GM19395 (cell line): Measurements from ENCODE around the gene EBI3.
"Not testable (repeated sequence)": the region's sequence is repeated elsewhere in the genome, so short reads cannot be mapped to it uniquely, and the experiment has no call there.

Source experiments
- ATAC-seq: cut with Tn5 transposase; IDR thresholded peaks from one replicate; pipeline ENCODE4 v1.9.1; 2021; ENCODE audit warnings: mild to moderate bottlenecking, moderate library complexity; ENCODE audit not compliant: unreplicated experiment

Gene EBI3

GRCh38 chr19:4274321-4274686 is 45.0 kb downstream of the EBI3 start:
- not testable (repeated sequence) for ATAC-seq

GRCh38 chr19:4277191-4277696 is 47.9 kb downstream of the EBI3 start:
- ATAC-seq, result no peak

GRCh38 chr19:4278010-4278409 is 48.7 kb downstream of the EBI3 start:
- no peak for ATAC-seq

DNA sequence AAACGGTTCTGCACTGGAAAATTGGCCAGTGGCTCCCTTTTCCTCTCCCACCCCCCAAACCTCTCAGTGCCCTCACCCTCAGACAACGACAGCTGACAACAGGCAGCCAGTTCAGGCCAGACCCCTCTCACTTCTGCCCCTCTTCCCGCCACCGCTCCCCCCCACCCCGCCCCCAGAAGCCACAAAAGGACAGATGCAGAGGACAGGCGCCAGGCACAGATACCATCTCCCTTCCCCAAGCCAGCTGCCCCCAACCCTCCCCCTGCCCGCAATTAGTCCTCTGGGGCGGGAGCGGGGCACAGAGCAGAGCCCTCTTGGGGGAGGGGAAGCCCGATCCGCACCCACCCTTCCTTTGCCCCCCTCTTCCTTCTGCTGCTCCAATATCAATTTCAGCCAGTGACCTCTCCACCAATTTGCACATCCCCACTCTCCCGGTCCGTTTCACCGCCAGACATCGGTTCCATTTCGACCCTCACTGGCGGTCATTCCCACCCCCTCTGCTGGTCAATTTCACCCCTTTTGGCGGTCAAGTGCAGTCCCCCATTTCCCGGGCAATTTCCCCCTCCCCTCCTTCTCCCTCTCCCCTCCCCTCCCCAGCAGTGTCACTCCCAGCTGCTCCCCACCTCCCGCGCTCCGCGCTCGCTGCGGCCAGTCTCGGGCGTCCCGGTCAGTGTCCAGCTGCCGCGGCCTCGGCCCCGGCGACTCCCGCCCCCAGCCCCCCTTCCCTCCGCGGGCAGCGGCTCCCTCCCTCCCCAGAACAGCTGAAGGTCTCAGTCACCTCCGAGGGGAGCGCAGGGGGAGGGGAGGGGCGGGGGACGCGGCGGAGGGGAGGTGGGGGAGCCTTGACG is 49.3 kb downstream of the EBI3 start, which contains the start of gene SHD:
TSS of gene SHD (plus strand) at position 848 of the 848 bp plus-strand sequence. CDS start 798 bp downstream, outside the sequence.
- ATAC-seq, result no peak

GRCh38 chr19:4279267-4279529 is 49.9 kb downstream of the EBI3 start:
- no peak for ATAC-seq

GRCh38 chr19:4279530-4280422 is 50.5 kb downstream of the EBI3 start:
- no peak for ATAC-seq

DNA sequence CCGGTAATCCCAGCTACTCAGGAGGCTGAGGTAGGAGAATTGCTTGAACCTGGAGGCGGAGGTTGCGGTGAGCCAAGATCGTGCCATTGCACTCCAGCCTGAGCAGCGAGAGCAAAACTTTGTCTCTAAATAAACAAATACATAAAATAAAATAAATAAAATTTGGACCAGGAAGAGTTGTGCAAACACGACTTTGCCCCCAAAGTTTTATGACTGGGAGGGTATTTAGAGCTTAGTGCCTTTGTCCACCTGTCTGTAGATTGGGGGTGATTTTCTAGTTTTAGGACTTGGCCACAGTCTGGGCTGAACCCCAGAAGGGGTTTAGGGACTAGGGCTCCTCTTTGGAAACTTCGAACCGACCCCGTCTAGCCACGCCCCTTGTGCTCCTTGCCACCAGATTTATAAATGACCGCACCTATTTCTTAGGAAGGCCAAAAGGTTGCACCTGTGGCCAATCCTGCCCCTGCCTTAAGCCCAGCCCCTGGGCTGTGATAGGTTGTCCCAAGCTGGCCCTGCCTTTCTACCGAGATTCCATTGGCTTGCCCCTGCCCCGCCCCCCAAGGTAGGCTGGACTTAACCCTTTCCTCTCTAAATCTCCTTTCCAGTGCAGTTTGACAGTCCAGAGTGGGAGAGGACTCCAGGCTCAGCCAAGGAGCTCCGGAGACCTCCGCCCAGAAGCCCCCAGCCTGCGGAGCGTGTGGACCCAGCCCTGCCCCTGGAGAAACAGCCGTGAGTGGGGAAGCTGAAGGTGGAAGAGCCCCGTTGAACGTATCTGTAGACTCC is 55.0 kb downstream of the EBI3 start:
- no peak for ATAC-seq

- ATAC-seq, result no peak
Observed at GRCh38 chr19:4284974-4285373, 55.7 kb downstream of the EBI3 start.

DNA sequence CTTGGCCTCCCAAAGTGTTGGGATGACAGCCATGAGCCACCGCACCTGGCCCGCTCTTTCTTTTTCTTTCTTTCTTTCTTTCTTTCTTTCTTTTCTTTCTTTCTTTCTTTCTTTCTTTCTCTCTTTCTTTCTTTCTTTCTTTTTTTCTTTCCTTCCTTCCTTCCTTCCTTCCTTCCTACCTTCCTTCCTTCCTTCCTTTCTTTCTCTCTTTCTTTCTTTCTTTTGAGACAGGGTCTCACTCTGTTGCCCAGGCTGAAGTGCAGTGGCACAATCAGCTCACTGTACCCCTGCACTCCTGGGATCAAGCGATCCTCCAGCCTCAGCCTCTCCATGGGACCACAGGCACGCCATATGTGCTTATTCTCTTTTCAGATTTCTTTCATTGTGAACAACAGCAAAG is 56.8 kb downstream of the EBI3 start:
- ATAC-seq, result not testable (repeated sequence)
